HCT116 (cell line): Measurements from ENCODE around the gene SORCS2. TPM values are rescaled to one million over a fixed set of nuclear protein-coding genes. Genes with fewer than 3 reads are reported as not detected.
"Not testable (repeated sequence)": the region's sequence is repeated elsewhere in the genome, so short reads cannot be mapped to it uniquely, and the experiment has no call there.

Experiments
- ATAC-seq: fragments of 200-7000 bp; cut with Tn5 transposase; 2 replicates; pipeline ENCODE4 v1.9.1; 2020; ENCODE audit warnings: mild to moderate bottlenecking, moderate library complexity
- BruUV-seq: library from RNA; stranded (reverse); fragments of 400-500 nt; replicated peaks from 2 replicates; lab custom pipeline; 2021; lab: Mats Ljungman, UMichigan
- CTCF ChIA-PET: fragments of 300-600 bp; sonication (Branson Sonifier 250); formaldehyde crosslinking; loops from one replicate; lab custom pipeline; 2021; ENCODE audit warnings: antibody characterized with exemption; lab: Charles Lee
- POLR2A ChIA-PET: fragments of 300-600, 350-600 bp; sonication (Branson Sonifier 250); formaldehyde crosslinking; loops from one replicate; lab custom pipeline; 2021; ENCODE audit warnings: antibody characterized with exemption; lab: Charles Lee
- RAD21 ChIA-PET, 2 experiments: fragments of 300-600 bp; sonication (Branson Sonifier 250); formaldehyde crosslinking; loops; one replicate each; lab custom pipeline; 2023; ENCODE audit warnings: low total read pairs in 2 of 2; ENCODE audit not compliant: uncharacterized antibody in 2 of 2, unreplicated experiment in 2 of 2, low non-redundant PET in 1 of 2; lab: Charles Lee
- DNase-seq: peaks from one replicate; pipeline ENCODE4 v3.0.0-alpha.2; 2010; ENCODE audit warnings: low read depth, low spot score
- H2AFZ ChIP-seq: fragments of 200-600 bp; shearing (Covaris generic), sonication (generic); 2 replicates; pipeline ENCODE4 v1.6.1; 2017; ENCODE audit warnings: low read depth, mixed run types, mixed read lengths, antibody characterized with exemption, low read length; ENCODE audit not compliant: poor library complexity, severe bottlenecking
- H3K27ac ChIP-seq: 2 replicates; pipeline ENCODE4 v1.5.1; 2012; ENCODE audit warnings: low read depth, low read length
- H3K27me3 ChIP-seq: fragments of 200-600 bp; sonication (generic); 2 replicates; pipeline ENCODE4 v1.6.1; 2016; ENCODE audit warnings: mixed run types, low read length, mixed read lengths; ENCODE audit not compliant: insufficient read depth
- H3K36me3 ChIP-seq, 2 experiments: fragments of 200-500 bp in 1 of 2; fragments of 200-600 bp in 1 of 2; sonication (Bioruptor generic) in 1 of 2; sonication (generic) in 1 of 2; 2 replicates each; pipeline versions ENCODE4 v1.5.1 to v1.6.1; 2014 to 2016; ENCODE audit warnings: low read length in 2 of 2, inconsistent platforms in 1 of 2, mixed read lengths in 1 of 2, mixed run types in 1 of 2; ENCODE audit not compliant: insufficient read depth in 2 of 2, control insufficient read depth in 1 of 2
- H3K4me1 ChIP-seq, 2 experiments: fragments of 200-600 bp in 1 of 2; sonication (generic) in 1 of 2; 2 replicates each; pipeline versions ENCODE4 v1.5.1 to v1.6.1; 2012 to 2017; ENCODE audit warnings: low read length in 2 of 2, inconsistent platforms in 1 of 2, mild to moderate bottlenecking in 1 of 2, mixed read lengths in 1 of 2, mixed run types in 1 of 2, moderate library complexity in 1 of 2; ENCODE audit not compliant: insufficient read depth in 2 of 2, control insufficient read depth in 1 of 2
- H3K4me2 ChIP-seq: fragments of 200-600 bp; sonication (generic); 2 replicates; pipeline ENCODE4 v1.6.1; 2017; ENCODE audit warnings: mixed run types, low read length, mixed read lengths
- H3K4me3 ChIP-seq, 2 experiments: fragments of 200-600 bp in 1 of 2; sonication (generic) in 1 of 2; replicated peaks in 1 of 2; 2 replicates each; pipeline ENCODE4 v1.5.1; 2011 to 2016; ENCODE audit warnings: low read length in 2 of 2, control low read depth in 1 of 2, low read depth in 1 of 2, mild to moderate bottlenecking in 1 of 2, mixed read lengths in 1 of 2, mixed run types in 1 of 2
- H3K79me2 ChIP-seq: fragments of 200-600 bp; sonication (generic); 2 replicates; pipeline ENCODE4 v1.6.1; 2017; ENCODE audit warnings: mild to moderate bottlenecking, mixed run types, low read length, moderate library complexity, mixed read lengths; ENCODE audit not compliant: insufficient read depth
- H3K9ac ChIP-seq: fragments of 200-600 bp; sonication (generic); 2 replicates; pipeline ENCODE4 v1.6.1; 2016; ENCODE audit warnings: low read length, mixed read lengths
- H3K9me2 ChIP-seq: fragments of 200-600 bp; sonication (generic), shearing (Covaris generic); 2 replicates; pipeline ENCODE4 v1.6.1; 2017; ENCODE audit warnings: mixed run types, mild to moderate bottlenecking, moderate library complexity; ENCODE audit not compliant: insufficient read depth
- H3K9me3 ChIP-seq, 2 experiments: fragments of 200-500 bp in 1 of 2; fragments of 200-600 bp in 1 of 2; sonication (Bioruptor generic) in 1 of 2; sonication (generic) in 1 of 2; 2 replicates each; pipeline ENCODE4 v1.6.1; 2014 to 2017; ENCODE audit warnings: low read length in 2 of 2, mixed read lengths in 2 of 2, inconsistent platforms in 1 of 2, low read depth in 1 of 2, mild to moderate bottlenecking in 1 of 2, mixed run types in 1 of 2, moderate library complexity in 1 of 2; ENCODE audit not compliant: control insufficient read depth in 1 of 2, insufficient read depth in 1 of 2
- H4K20me1 ChIP-seq: fragments of 200-600 bp; sonication (generic), shearing (Covaris generic); 2 replicates; pipeline ENCODE4 v1.6.1; 2017; ENCODE audit warnings: mixed run types, mild to moderate bottlenecking, moderate library complexity; ENCODE audit not compliant: insufficient read depth
- EGR1 ChIP-seq: IDR thresholded peaks from 2 replicates; pipeline ENCODE4 v1.6.1; 2012; ENCODE audit warnings: low read depth
- ELF1 ChIP-seq: IDR thresholded peaks from 2 replicates; pipeline ENCODE4 v1.6.1; 2012; ENCODE audit warnings: low read depth, borderline replicate concordance
- POLR2A ChIP-seq: IDR thresholded peaks from 2 replicates; pipeline ENCODE4 v1.7.0; 2011; ENCODE audit warnings: borderline replicate concordance; ENCODE audit not compliant: insufficient read depth, insufficient read length; ENCODE audit errors: extremely low read depth
- POLR2AphosphoS5 ChIP-seq: IDR thresholded peaks from 2 replicates; pipeline ENCODE4 v1.6.1; 2011; ENCODE audit warnings: mild to moderate bottlenecking, low read depth, low read length, moderate library complexity
- SIN3A ChIP-seq: IDR thresholded peaks from 2 replicates; pipeline ENCODE4 v1.6.1; 2012; ENCODE audit warnings: low read depth
- TCF7L2 ChIP-seq: IDR thresholded peaks from 2 replicates; pipeline ENCODE4 v1.7.0; 2011; ENCODE audit warnings: borderline replicate concordance, inconsistent platforms; ENCODE audit not compliant: insufficient read depth, insufficient read length; ENCODE audit errors: extremely low read depth
- intact Hi-C: fragments of 100-400 bp; cut with micrococcal nuclease; formaldehyde crosslinking; loops from 2 replicates; pipeline ENCODE4 v1.10.0; 2022
- total RNA-seq: library from RNA; stranded (reverse); gene quantifications from one replicate; pipeline ENCODE4 v1.2.1, GENCODE V29; 2021; ENCODE audit not compliant: unreplicated experiment
- TF ChIP-seq, protein P1 (sequence below): IDR thresholded peaks from 2 replicates; pipeline ENCODE4 v1.6.1; 2011; ENCODE audit warnings: mild to moderate bottlenecking, low read length, moderate library complexity; ENCODE audit not compliant: insufficient replicate concordance; ENCODE audit errors: extremely low read depth

SORCS2 gene
- total RNA-seq, 1 experiment from 2014 or later = 0.37 TPM

DNA sequence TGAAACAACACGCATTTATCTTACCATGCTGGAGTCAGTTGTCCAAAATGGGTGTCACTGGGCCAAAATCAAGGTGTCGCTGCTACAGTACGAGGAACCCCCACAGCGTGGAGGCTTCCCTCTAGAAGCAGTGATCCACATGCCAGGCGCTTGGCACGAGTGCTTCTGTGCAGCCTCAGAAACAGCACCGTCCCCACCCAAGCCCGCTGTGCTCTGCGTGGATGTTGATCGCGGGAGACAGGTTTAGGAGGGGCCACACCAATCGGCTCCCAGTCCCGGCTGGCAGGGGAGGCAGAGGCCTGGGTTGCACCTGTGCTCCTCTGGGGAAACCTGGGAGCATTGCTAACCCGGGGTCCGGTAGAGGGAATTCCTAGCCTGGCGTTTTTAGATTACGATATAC, 407.9 kb downstream of the SORCS2 start:
- POLR2A ChIA-PET = no interaction called here
- no TSS peak for BruUV-seq
- RAD21 ChIA-PET = no interaction called here
- TF ChIP-seq POLR2AphosphoS5 = no peak
- no peak for TF ChIP-seq ELF1
- TF ChIP-seq POLR2A = no peak
- no peak for TF ChIP-seq EGR1
- TF ChIP-seq, protein P1, sequence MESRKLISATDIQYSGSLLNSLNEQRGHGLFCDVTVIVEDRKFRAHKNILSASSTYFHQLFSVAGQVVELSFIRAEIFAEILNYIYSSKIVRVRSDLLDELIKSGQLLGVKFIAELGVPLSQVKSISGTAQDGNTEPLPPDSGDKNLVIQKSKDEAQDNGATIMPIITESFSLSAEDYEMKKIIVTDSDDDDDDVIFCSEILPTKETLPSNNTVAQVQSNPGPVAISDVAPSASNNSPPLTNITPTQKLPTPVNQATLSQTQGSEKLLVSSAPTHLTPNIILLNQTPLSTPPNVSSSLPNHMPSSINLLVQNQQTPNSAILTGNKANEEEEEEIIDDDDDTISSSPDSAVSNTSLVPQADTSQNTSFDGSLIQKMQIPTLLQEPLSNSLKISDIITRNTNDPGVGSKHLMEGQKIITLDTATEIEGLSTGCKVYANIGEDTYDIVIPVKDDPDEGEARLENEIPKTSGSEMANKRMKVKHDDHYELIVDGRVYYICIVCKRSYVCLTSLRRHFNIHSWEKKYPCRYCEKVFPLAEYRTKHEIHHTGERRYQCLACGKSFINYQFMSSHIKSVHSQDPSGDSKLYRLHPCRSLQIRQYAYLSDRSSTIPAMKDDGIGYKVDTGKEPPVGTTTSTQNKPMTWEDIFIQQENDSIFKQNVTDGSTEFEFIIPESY = no peak
- TF ChIP-seq SIN3A = no peak
- no peak for TF ChIP-seq TCF7L2
- no peak overlapping the region for H3K9ac ChIP-seq
- H3K9me3 ChIP-seq = no peaks in the 10 kb centered on the region
- intact Hi-C loops = no loop called here
- no peak overlapping the region for H3K4me2 ChIP-seq
- no peak overlapping the region for H2AFZ ChIP-seq
- no peaks in the 10 kb centered on the region for H3K9me2 ChIP-seq
- no peaks in the 10 kb centered on the region for H3K79me2 ChIP-seq
- H3K27ac ChIP-seq = no peak overlapping the region
- peaks cover 3 to 9% of the 10 kb centered on the region in 2 experiments; a peak in 2 of 4 replicates for H3K4me1 ChIP-seq
- H3K4me3 ChIP-seq = no peak overlapping the region
- ATAC-seq (no peak), DNase-seq (no peak)
- H4K20me1 ChIP-seq = no peaks in the 10 kb centered on the region
- H3K36me3 ChIP-seq = no peaks in the 10 kb centered on the region
- H3K27me3 ChIP-seq = peaks cover 19% of the 10 kb centered on the region
- CTCF ChIA-PET = no interaction called here

DNA sequence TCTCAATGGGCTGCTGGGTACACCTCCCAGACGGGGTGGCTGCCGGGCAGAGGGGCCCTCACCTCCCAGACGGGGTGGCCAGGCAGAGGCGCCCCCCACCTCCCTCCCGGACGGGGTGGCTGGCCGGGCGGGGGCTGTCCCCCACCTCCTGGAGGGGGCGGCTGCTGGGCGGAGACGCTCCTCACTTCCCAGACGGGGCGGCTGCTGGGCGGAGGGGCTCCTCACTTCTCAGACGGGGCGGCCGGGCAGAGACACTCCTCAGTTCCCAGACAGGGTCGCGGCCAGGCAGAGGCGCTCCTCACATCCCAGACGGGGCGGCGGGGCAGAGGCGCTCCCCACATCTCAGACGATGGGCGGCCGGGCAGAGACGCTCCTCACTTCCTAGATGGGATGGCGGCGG, 409.8 kb downstream of the SORCS2 start:
- DNase-seq, RAD21 ChIA-PET, CTCF ChIA-PET: not testable (repeated sequence)

More for the DNA sequence above, 409.8 kb downstream of the SORCS2 start:
- H3K4me3 ChIP-seq, H3K36me3 ChIP-seq, intact Hi-C loops, H2AFZ ChIP-seq, BruUV-seq, H4K20me1 ChIP-seq, H3K79me2 ChIP-seq, ATAC-seq, POLR2A ChIA-PET, H3K9me3 ChIP-seq, H3K4me2 ChIP-seq, H3K9ac ChIP-seq, H3K9me2 ChIP-seq, H3K27ac ChIP-seq, H3K4me1 ChIP-seq: not testable (repeated sequence)
- peaks cover 20% of the 10 kb centered on the region; the same call in 1 of the 2 replicates for H3K27me3 ChIP-seq
